HepG2 (cell line): ENCODE data around the gene INHBC. TPM values are rescaled to one million over a fixed set of nuclear protein-coding genes. Genes with fewer than 3 reads are reported as not detected.

Experiments used
- ATAC-seq: fragments of 200-7000 bp; cut with Tn5 transposase; 3 replicates; pipeline ENCODE4 v1.9.1; 2020; ENCODE audit warnings: mild to moderate bottlenecking, moderate library complexity
- BruUV-seq: library from RNA; stranded (reverse); fragments of 400-500 nt; replicated peaks from 2 replicates; lab custom pipeline; 2021; lab: Mats Ljungman, UMichigan
- CTCF ChIA-PET: fragments of 300-600 bp; formaldehyde crosslinking; extraction: SDS; loops from one replicate; lab custom pipeline; 2021; ENCODE audit warnings: low total read pairs, inconsistent platforms, low intra/inter-chr PET ratio; lab: Yijun Ruan, JAX
- POLR2A ChIA-PET: fragments of 350-600 bp; sonication (Branson Sonifier 250); formaldehyde crosslinking; loops from one replicate; lab custom pipeline; 2020; ENCODE audit warnings: antibody characterized with exemption, inconsistent platforms; lab: Yijun Ruan, JAX
- DNase-seq: peaks from one replicate; pipeline ENCODE4 v3.0.0-alpha.2; 2015; ENCODE audit warnings: low spot score
- FAIRE-seq: peaks from 3 replicates; lab custom pipeline; 2011; peaks lifted over from hg19 to GRCh38; lab: Jason Lieb, UNC
- H2AFZ ChIP-seq: one replicate; pipeline ENCODE4 v1.6.1; 2011; ENCODE audit warnings: low read length, inconsistent platforms
- H3K27ac ChIP-seq: fragments of 300-600 bp; 3 replicates; pipeline ENCODE4 v1.8.0; 2011; ENCODE audit warnings: mixed run types, mild to moderate bottlenecking, mixed read lengths, low read length, inconsistent platforms; ENCODE audit not compliant: insufficient read depth; ENCODE audit errors: extremely low read length
- H3K27me3 ChIP-seq, 2 experiments: fragments of 200-600 bp in 1 of 2; 2 replicates in 1 of 2; 3 replicates in 1 of 2; pipeline versions ENCODE4 v1.6.0 to v1.8.0; 2011; ENCODE audit warnings: low read length in 2 of 2, mild to moderate bottlenecking in 2 of 2, moderate library complexity in 2 of 2, inconsistent platforms in 1 of 2; ENCODE audit not compliant: insufficient read depth in 2 of 2, control insufficient read depth in 1 of 2
- H3K36me3 ChIP-seq, 2 experiments: fragments of 200-600 bp in 1 of 2; replicated peaks in 1 of 2; 2 replicates in 1 of 2; 3 replicates in 1 of 2; pipeline versions ENCODE4 v1.5.1 to v1.8.0; 2011; ENCODE audit warnings: low read length in 2 of 2, inconsistent platforms in 1 of 2; ENCODE audit not compliant: insufficient read depth in 2 of 2, control insufficient read depth in 1 of 2
- H3K4me1 ChIP-seq: 2 replicates; pipeline ENCODE4 v1.5.1; 2012; ENCODE audit warnings: low read length, inconsistent platforms; ENCODE audit not compliant: insufficient read depth
- H3K4me2 ChIP-seq: 2 replicates; pipeline ENCODE4 v1.6.0; 2011; ENCODE audit warnings: low read depth, low read length, inconsistent platforms
- H3K4me3 ChIP-seq, 3 experiments: fragments of 200-600 bp in 1 of 3; sonication (generic), shearing (Covaris generic) in 1 of 3; replicated peaks in 1 of 3; 2 replicates each; pipeline ENCODE4 v1.5.1; 2011 to 2016; ENCODE audit warnings: low read length in 3 of 3, inconsistent platforms in 2 of 3, low read depth in 2 of 3, mild to moderate bottlenecking in 2 of 3, control low read depth in 1 of 3, mixed read lengths in 1 of 3; ENCODE audit not compliant: insufficient read depth in 1 of 3
- H3K79me2 ChIP-seq: one replicate; pipeline ENCODE4 v1.6.1; 2011; ENCODE audit warnings: low read length, inconsistent platforms; ENCODE audit not compliant: insufficient read depth
- H3K9ac ChIP-seq: 2 replicates; pipeline ENCODE4 v1.6.0; 2011; ENCODE audit warnings: mild to moderate bottlenecking, low read depth, low read length, inconsistent platforms; ENCODE audit not compliant: insufficient read depth
- H3K9me3 ChIP-seq: 2 replicates; pipeline ENCODE4 v1.5.1; 2012; ENCODE audit warnings: mild to moderate bottlenecking, low read length
- H4K20me1 ChIP-seq: 2 replicates; pipeline ENCODE4 v1.6.0; 2011; ENCODE audit warnings: inconsistent platforms, mild to moderate bottlenecking, low read length, moderate library complexity; ENCODE audit not compliant: insufficient read depth
- ARNTL ChIP-seq: sonication (generic); formaldehyde crosslinking; IDR thresholded peaks from 2 replicates; pipeline ENCODE4 v1.4.0; 2020; ENCODE audit warnings: mild to moderate bottlenecking, missing genetic modification reagents
- CEBPB ChIP-seq: IDR thresholded peaks from 2 replicates; pipeline ENCODE4 v1.6.1; 2011; ENCODE audit warnings: low read depth, low read length, improper control_type of control experiment, borderline replicate concordance
- CEBPG ChIP-seq: IDR thresholded peaks from 2 replicates; pipeline ENCODE4 v1.6.1; 2016
- RAD51 ChIP-seq: fragments of 450-650 bp; IDR thresholded peaks from 2 replicates; pipeline ENCODE4 v1.6.1; 2016; ENCODE audit warnings: borderline replicate concordance
- WIZ ChIP-seq: sonication (generic); formaldehyde crosslinking; IDR thresholded peaks from 2 replicates; pipeline ENCODE4 v1.5.1; 2020; ENCODE audit warnings: mild to moderate bottlenecking, missing genetic modification reagents
- ZNF24 ChIP-seq: fragments of 450-650 bp; IDR thresholded peaks from 2 replicates; pipeline ENCODE4 v1.6.1; 2017; ENCODE audit warnings: antibody characterized with exemption, mild to moderate bottlenecking
- ZNF460 ChIP-seq: sonication (generic); formaldehyde crosslinking; IDR thresholded peaks from 2 replicates; pipeline ENCODE4 v1.5.1; 2020; ENCODE audit warnings: missing genetic modification reagents, mild to moderate bottlenecking, borderline replicate concordance
- ZSCAN12 ChIP-seq: sonication (generic); formaldehyde crosslinking; IDR thresholded peaks from 2 replicates; pipeline ENCODE4 v1.9.0; 2021; ENCODE audit warnings: mild to moderate bottlenecking, missing genetic modification reagents
- WGBS: methylation state at CpG from one replicate; pipeline ENCODE4 v1.1.6; 2017; ENCODE audit warnings: low lambda C conversion rate; 5-methylcytosine and 5-hydroxymethylcytosine counted together
- in situ Hi-C: cut with HindIII; loops from 2 replicates; pipeline ENCODE4 v1.10.0; 2017; ENCODE audit warnings: low pct_unique_long_range_greater_than_20kb; ENCODE audit not compliant: extremely low pct_ligation_motif_present
- intact Hi-C: fragments of 100-400 bp; cut with micrococcal nuclease; formaldehyde crosslinking; loops from one replicate; pipeline ENCODE4 v1.10.0; 2022; ENCODE audit not compliant: unreplicated experiment
- polyA plus RNA-seq, 8 experiments: library from polyadenylated mRNA; depleted of rRNA in 3 of 8; stranded (reverse) in 7 of 8; unstranded in 1 of 8; fragments of >200 nt; fragmentation: Illumina TruSeq in 4 of 8; extraction: Trizol in 4 of 8; gene quantifications; 2 replicates each; pipeline versions ENCODE4 v1.2.1 to v1.2.3, GENCODE V29; 2011 to 2016; ENCODE audit warnings: low read depth in 4 of 8, missing spikeins in 1 of 8, mixed read lengths in 1 of 8; ENCODE audit not compliant: insufficient read depth in 1 of 8
- total RNA-seq, 5 experiments: library from RNA; depleted of rRNA; stranded (reverse); fragments of >200 nt; fragmentation: Illumina TruSeq; extraction: Trizol; gene quantifications; 2 replicates each; pipeline ENCODE4 v1.2.3, GENCODE V29; 2016; ENCODE audit warnings: low read depth in 1 of 5
- TF ChIP-seq, protein P1 (sequence below): sonication (generic); formaldehyde crosslinking; IDR thresholded peaks from 2 replicates; pipeline ENCODE4 v1.5.1; 2020; ENCODE audit warnings: missing genetic modification reagents, mild to moderate bottlenecking, borderline replicate concordance

The INHBC gene
- total and polyA plus RNA-seq, 2 of the 13 experiments (the other 11 are each of a cell fraction or from before 2014, with no cell fraction given), result 1.8 to 13.8 TPM

- ChIA-PET POLR2A (no interaction called here), CTCF (no interaction called here)
- no peaks in the 10 kb centered on the region for H3K9me3 ChIP-seq
- no peak overlapping the region for H3K27ac ChIP-seq
- H3K27me3 ChIP-seq, result peaks cover 0 to 48% of the 10 kb centered on the region in 2 experiments; a peak in 3 of 5 replicates
- FAIRE-seq (no peak), ATAC-seq (no peak), DNase-seq (no peak)
- H3K79me2 ChIP-seq, result no peaks in the 10 kb centered on the region
- H2AFZ ChIP-seq, result no peak overlapping the region
- no peaks in the 10 kb centered on the region for H4K20me1 ChIP-seq
- intact Hi-C loops, result no loop called here
- in situ Hi-C loops, result no loop called here
- no peak overlapping the region for H3K4me3 ChIP-seq
- 50% methylated on average over 11 of the region's 11 CpGs for WGBS
- TF ChIP-seq WIZ (no peak), ZNF24 (no peak), RAD51 (no peak)
- TF ChIP-seq, protein P1, sequence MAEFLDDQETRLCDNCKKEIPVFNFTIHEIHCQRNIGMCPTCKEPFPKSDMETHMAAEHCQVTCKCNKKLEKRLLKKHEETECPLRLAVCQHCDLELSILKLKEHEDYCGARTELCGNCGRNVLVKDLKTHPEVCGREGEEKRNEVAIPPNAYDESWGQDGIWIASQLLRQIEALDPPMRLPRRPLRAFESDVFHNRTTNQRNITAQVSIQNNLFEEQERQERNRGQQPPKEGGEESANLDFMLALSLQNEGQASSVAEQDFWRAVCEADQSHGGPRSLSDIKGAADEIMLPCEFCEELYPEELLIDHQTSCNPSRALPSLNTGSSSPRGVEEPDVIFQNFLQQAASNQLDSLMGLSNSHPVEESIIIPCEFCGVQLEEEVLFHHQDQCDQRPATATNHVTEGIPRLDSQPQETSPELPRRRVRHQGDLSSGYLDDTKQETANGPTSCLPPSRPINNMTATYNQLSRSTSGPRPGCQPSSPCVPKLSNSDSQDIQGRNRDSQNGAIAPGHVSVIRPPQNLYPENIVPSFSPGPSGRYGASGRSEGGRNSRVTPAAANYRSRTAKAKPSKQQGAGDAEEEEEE (CRISPR knock-in tag), result no peak
- no TSS peak for BruUV-seq
- H3K4me2 ChIP-seq, result no peak overlapping the region
- no peak overlapping the region for H3K9ac ChIP-seq
- H3K36me3 ChIP-seq, result no peaks in the 10 kb centered on the region
- H3K4me1 ChIP-seq, result peaks cover 35% of the 10 kb centered on the region
Measured at GRCh38 chr12:57467915-57468314, 33.3 kb downstream of the INHBC start.

DNA sequence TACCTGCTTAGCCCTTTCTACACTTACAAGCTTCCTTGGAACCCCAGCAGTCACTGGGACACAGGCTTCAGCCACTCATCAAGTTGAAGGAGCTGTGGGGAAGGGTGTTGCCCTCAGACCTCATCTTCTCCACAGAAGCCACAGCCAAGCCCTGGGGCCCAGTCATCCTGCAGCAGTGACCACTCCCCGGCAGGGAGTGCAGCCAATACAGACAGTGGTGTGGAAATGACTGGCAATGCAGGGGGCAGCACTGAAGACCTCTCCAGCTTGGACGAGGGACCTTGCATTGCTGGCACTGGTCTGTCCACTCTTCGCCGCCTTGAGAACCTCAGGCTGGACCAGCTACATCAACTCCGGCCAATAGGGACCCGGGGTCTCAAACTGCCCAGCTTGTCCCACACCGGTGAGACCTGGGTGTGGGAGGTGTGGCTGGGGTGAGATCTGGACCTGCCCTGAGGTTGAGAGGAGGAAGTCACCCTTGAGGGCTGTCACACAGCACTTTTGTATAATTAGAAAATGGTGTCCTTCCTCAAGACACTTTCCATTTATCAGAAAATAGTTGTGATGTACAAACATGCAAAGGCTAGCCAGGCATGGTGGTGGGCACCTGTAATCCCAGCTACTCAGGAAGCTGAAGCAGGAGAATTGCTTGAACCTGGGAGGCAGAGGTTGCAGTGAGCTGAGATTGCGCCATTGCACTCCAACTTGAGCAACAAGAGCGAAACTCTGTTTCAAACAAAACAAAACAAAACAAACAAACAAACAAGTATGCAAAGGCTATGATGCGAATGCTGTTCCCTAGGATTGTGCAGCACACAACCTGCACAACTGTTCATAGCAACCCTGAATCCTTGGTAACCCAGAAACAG lies 34.9 kb downstream of the INHBC start:
- POLR2A ChIA-PET, result interaction anchor here (1.0 kb wide), 1 partner anchor 50 kb away, joined by 3 read pairs; the partner anchor contains the start of gene DDIT3
- in situ Hi-C loops, result no loop called here

More for the DNA sequence above, 34.9 kb downstream of the INHBC start:
- intact Hi-C loops, result no loop called here
- Histone ChIP-seq H4K20me1 (no peaks in the 10 kb centered on the region), H2AFZ (no peak overlapping the region), H3K36me3 (no peaks in the 10 kb centered on the region), H3K79me2 (no peaks in the 10 kb centered on the region), H3K4me1 (peaks cover 27% of the 10 kb centered on the region), H3K27me3 (peaks cover 0 to 50% of the 10 kb centered on the region in 2 experiments; a peak in 4 of 5 replicates), H3K9ac (no peak overlapping the region), H3K4me2 (no peak overlapping the region), H3K9me3 (no peaks in the 10 kb centered on the region), H3K27ac (no peak overlapping the region), H3K4me3 (no peak overlapping the region)
- no TSS peak for BruUV-seq
- WGBS, result 14% methylated on average over 4 of the region's 10 CpGs
- FAIRE-seq, result no peak
- DNase-seq, result no peak
- peak; percentile 65 for ATAC-seq
- CTCF ChIA-PET, result no interaction called here
- TF ChIP-seq ARNTL, result no peak
- TF ChIP-seq ZNF460 (CRISPR knock-in tag), result peak; percentile 55; the same call in 1 of the 2 replicates
- no peak for TF ChIP-seq ZSCAN12
- peak; percentile 60; the same call in 1 of the 2 replicates for TF ChIP-seq CEBPB
- peak; percentile 24; the same call in 1 of the 2 replicates for TF ChIP-seq CEBPG (CRISPR knock-in tag)
